GM21447 (cell line): Measurements from ENCODE around the gene AAMP.

Experiments
- ATAC-seq: cut with Tn5 transposase; IDR thresholded peaks from one replicate; pipeline ENCODE4 v1.9.1; 2021; ENCODE audit not compliant: unreplicated experiment

AAMP gene

DNA sequence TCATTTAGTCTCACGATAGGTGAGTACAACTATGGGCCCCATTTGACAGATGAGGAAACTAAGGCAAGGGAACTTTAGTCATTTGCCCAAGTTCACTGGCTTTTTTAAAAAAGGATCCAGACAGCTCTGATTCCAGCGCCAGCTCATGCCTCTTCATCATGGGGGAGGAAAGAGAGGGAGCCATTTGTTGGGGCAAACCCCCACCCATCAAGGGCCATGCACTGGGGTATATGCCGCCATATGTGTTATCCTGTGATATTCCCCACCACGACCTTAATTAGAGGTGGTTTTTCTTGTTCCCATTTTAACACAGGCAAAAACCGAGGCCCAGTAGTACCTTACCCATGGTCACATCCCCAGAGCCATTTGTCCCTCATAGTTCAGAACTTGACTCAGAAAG, 9.8 kb downstream of the AAMP start:
- ATAC-seq: no peak

- ATAC-seq: no peak
Measured at GRCh38 chr2:218259099-218259961, 10.6 kb downstream of the AAMP start.

GRCh38 chr2:218257390-218257981, 12.5 kb downstream of the AAMP start:
- peak; percentile 82 for ATAC-seq

DNA sequence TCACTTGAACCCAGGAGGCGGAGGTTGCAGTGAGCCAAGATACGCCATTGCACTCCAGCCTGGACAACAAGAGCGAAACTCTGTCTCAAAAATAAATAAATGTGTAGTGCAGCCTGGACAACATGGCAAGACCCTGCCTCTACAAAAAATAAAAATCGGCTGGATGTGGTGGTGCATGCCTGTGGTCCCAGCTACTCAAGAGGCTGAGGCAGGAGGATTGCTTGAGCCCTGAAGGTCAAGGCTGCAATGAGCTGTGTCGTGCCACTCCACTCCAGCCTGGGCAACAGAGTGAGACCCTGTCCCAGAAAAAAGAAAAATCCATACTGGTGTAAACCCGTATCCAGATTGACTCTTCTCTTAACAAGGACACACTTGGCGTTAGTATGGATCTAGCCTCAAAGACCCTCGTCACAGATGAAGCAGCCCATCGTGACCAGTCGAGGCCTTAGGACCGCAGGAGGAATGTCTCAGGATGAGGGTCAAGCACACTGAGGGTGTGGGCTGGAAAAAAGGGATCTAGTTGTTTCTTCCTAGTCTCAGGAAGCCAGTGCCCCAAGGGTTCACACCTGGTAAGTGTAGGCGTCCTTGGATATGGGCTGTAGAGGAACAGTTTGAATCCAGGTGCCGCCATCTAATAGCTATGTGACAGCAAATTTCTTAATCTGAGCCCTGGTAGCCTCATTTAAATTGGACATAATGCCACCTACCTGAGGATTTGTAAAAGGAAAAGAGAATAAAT, 13.2 kb downstream of the AAMP start:
- no peak for ATAC-seq

DNA sequence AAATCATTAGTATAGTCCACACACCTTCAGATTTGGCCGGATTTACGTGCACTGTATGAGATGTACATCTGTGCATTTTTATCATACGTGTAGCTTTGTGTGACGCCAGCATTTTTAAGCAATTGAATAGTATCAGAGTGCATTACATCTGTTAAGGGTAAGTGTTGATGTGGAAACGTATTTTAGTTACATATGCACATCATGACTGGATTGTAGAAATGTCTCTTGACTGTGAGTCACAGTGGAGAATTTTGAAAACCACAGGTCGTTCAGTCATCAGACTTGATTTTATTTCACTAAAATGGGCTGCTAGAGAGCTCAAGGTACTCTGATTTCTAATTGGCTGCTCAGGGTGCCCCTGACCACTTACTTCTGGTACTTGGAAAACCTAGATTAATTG, 14.5 kb downstream of the AAMP start:
- ATAC-seq: no peak

DNA sequence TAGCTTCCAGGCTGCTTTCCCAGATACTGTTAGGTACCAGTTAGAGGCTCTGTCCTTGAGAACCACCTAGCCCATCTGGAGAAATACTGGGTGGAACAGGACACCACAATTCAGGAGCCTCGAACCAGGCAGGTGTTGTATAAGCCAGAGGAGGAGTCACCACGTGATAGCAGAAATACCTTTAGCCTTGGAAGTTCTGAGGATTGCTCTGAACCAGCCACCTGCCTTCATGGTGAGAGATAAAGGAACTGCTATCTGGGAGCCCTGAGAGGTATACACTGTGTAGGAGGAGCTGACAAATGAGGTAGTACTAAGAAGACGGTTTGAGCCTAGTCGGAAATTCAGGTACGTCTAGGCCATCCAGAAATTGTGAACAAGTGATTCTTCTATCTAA, 16.7 kb downstream of the AAMP start:
- no peak for ATAC-seq

GRCh38 chr2:218252509-218253231, 17.3 kb downstream of the AAMP start:
- ATAC-seq: no peak

DNA sequence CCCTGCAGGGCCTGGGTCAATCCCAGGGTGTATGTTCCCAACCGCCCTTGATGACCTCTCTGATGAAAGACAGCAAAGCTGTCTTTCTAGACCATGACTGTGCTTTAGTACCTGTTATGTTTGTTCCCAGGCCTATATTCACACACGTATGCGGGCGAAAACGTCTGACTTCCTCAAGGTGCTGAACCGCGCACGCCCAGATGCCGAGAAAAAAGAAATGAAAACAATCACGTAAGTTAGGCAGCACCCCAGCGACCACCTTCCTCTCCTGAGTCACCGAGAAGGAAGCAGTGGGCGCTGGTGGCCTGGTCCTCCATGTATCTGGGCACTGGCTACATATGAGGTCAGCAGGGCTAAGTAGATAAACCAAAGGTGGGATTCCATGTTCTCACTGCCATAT, 20.2 kb downstream of the AAMP start:
- ATAC-seq: no peak

- ATAC-seq: no peak
Measured at GRCh38 chr2:218245214-218245613, 24.7 kb downstream of the AAMP start.

GRCh38 chr2:218244665-218245064, 25.3 kb downstream of the AAMP start:
- ATAC-seq: no peak

- no peak for ATAC-seq
Measured at GRCh38 chr2:218244204-218244603, 25.7 kb downstream of the AAMP start.

DNA sequence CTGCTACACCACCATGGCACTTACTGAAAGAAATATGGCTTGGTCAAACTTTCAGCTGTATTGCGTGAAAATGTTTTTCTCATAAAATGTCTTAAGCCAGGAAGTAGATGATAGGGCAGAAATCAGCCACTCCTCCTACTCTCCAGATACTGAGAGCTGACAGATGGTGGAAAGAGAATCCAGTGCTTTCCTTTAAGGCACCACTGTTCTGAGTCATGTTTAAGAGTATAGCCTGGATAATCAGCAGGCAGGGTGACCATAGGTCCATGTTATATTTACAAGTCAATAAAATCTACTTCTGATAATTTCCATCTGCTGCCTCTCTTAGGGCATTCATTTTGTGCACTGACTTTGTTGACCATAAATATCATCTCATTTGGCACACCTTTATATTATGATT, 31.1 kb downstream of the AAMP start:
- ATAC-seq: no peak

- no peak for ATAC-seq
Measured at GRCh38 chr2:218236829-218237228, 33.1 kb downstream of the AAMP start.

- ATAC-seq: no peak
Measured at GRCh38 chr2:218235017-218235416, 34.9 kb downstream of the AAMP start.

DNA sequence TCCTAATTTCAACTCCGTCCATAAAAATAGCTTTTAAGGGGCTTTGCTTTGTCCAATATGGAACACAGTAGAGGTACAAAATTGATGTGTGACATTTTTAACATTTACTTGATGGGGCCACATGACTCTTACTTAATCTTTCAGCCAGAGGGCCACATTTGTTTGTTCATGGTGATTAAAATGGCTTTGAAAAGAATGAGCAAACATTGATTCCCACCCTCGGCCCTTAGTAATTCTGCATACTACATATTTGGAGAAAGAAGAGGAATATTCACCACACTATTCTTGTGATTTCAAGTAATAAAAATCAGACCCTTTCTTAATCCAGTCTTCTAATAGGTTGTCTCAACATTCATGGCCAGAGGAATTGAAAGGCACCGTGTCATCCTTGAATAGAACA, 35.4 kb downstream of the AAMP start:
- ATAC-seq: no peak

- ATAC-seq: no peak
Measured at GRCh38 chr2:218233543-218233942, 36.4 kb downstream of the AAMP start.

DNA sequence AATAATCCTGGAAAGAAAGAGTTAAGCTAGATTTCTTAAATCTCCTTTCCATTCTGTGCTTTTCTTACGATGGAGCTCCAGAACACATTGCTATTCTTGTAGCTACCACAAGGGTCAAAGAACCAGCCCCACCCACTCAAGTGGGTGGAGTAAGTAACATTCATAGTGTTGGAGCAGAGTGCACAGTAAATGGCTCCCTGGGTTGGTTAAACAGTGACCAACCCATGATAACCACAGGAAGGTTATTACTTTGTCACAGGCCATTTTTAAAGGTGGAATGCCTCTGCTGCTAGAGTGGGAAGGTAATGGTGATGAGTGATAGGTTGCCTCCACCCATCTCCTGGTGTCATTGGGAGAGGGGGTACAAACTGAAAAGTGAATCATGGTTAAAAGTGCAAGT, 39.1 kb downstream of the AAMP start:
- peak; percentile 46 for ATAC-seq

- ATAC-seq: no peak
Measured at GRCh38 chr2:218229851-218230250, 40.1 kb downstream of the AAMP start.

DNA sequence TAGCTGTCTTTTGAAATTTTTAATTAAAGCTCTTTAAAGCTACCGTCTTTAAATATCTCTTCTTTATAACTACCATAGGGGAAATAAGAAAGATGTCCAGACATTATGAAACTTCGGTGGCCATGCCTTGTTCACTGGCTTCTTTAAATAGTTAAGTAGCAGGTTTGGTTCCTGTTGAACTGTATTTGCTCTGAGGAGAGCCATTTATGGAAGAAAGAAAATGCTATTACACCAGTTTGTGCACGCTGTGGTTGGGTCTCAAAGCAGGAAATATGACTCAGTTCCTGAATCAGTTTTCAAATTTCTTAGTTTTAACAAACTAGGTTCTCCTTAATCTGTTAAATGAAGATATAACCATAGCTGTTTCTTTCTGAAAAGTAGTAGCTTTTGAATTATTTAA, 40.7 kb downstream of the AAMP start:
- ATAC-seq: peak; percentile 87

GRCh38 chr2:218228366-218229090, 41.4 kb downstream of the AAMP start:
- ATAC-seq: no peak

- ATAC-seq: no peak
Measured at GRCh38 chr2:218226903-218227302, 43.0 kb downstream of the AAMP start.
